Psoas muscle (tissue), 8 donors: ENCODE measurements around the gene TACC3. TPM values are rescaled to one million over a fixed set of nuclear protein-coding genes. Genes with fewer than 3 reads are reported as not detected.
A peak's percentile ranks its signal among the peaks of the same experiment; 100 is the strongest.

Source experiments
- ATAC-seq, 4 donors: fragments of 200-7000 bp; cut with Tn5 transposase; one replicate each; pipeline ENCODE4 v1.9.1; 2020; ENCODE audit warnings: moderate library complexity in 3 of 4, mild to moderate bottlenecking in 2 of 4
- DNase-seq, 2 donors: peaks; one replicate each; pipeline ENCODE4 v3.0.0-alpha.2; 2020
- H3K27ac ChIP-seq: fragments of 200-600 bp; one replicate; pipeline ENCODE4 v1.8.0; 2022
- H3K27me3 ChIP-seq, 3 donors: fragments of 200-600 bp in 1 of 3; one replicate each; pipeline versions ENCODE4 v1.6.1 to v1.8.0; 2013 to 2022; ENCODE audit warnings: low read length in 2 of 3, mild to moderate bottlenecking in 2 of 3, moderate library complexity in 1 of 3; ENCODE audit not compliant: insufficient read depth in 3 of 3
- H3K36me3 ChIP-seq, 2 donors: fragments of 200-600 bp in 1 of 2; one replicate each; pipeline versions ENCODE4 v1.6.1 to v1.8.0; 2013 to 2022; ENCODE audit warnings: low read depth in 1 of 2, mild to moderate bottlenecking in 1 of 2, moderate library complexity in 1 of 2; ENCODE audit not compliant: insufficient read depth in 1 of 2
- H3K4me1 ChIP-seq: fragments of 200-600 bp; one replicate; pipeline ENCODE4 v1.8.0; 2022
- H3K4me3 ChIP-seq: fragments of 200-600 bp; one replicate; pipeline ENCODE4 v1.8.0; 2022; ENCODE audit warnings: mild to moderate bottlenecking
- H3K9me3 ChIP-seq: fragments of 200-600 bp; one replicate; pipeline ENCODE4 v1.8.0; 2022
- WGBS, 3 donors: extraction: QIAGEN DNeasy Blood & Tissue Kit; methylation state at CpG; one replicate each; pipeline versions ENCODE4 v1.1.6 to v1.1.7; 2013; 5-methylcytosine and 5-hydroxymethylcytosine counted together
- intact Hi-C, 2 donors: fragments of 100-400 bp; cut with DNase I; formaldehyde crosslinking; loops; one replicate each; pipeline versions ENCODE4 v1.11.0 to v1.14.2; 2022
- polyA plus RNA-seq, 3 donors: library from polyadenylated mRNA; stranded (reverse); fragments of 200-250 nt; gene quantifications; one replicate each; pipeline ENCODE4 v1.2.3, GENCODE V29; 2013
- total RNA-seq, 4 donors: library from RNA; stranded (reverse); fragmentation: NEBNext Ultra II Directional in 2 of 4; extraction: Animal tissue kit (Norgen Biotek cat#: 25700) in 2 of 4; gene quantifications; one replicate each; pipeline versions ENCODE4 v1.2.1 to v1.2.4, GENCODE V29; 2021 to 2023
- TF ChIP-seq, protein P1 (sequence below): fragments of 200-600 bp; IDR thresholded peaks from one replicate; pipeline ENCODE4 v1.8.0; 2022; ENCODE audit warnings: antibody characterized with exemption
- donor health status: healthy with polysubstance abuse.
- donor health status: DM: no; HTN: no; CAD: no; lungs with moderate emphysema.
- donor health status: Bipolar disorder and iron deficiency.
- donor health status: healthy.
- donor health status: DM: yes; HTN: yes; CAD: no.
- donor health status: DM: no; HTN: no; CAD: no.
- donor health status: DM: no; HTN: no; CAD: no.
- donor health status: DM: yes; HTN: yes; CAD: no.

The TACC3 gene
- total and polyA plus RNA-seq, 7 donors = 2.2 to 4.8 (median 2.9) TPM

DNA sequence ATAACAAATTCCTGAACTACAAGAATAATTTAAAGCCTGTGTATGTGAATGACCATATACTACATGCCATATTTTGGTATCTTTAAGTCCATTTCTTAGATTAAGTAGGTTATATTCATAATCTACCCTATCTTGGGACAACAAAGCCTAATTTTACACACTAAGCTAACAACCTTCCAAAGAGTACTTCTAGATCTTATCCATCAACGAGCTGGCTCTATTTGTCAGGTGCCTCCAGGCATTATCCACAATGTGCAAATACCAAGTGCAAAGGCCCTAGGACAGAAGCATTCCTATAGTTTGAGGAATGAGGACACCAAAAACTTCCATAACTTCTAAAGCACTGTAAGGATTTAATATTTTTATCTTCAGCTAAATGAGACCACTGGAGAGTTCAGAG lies 12.7 kb upstream of the TACC3 start:
- DNase-seq (no peak), ATAC-seq (no peak)
- TF ChIP-seq, protein P1, sequence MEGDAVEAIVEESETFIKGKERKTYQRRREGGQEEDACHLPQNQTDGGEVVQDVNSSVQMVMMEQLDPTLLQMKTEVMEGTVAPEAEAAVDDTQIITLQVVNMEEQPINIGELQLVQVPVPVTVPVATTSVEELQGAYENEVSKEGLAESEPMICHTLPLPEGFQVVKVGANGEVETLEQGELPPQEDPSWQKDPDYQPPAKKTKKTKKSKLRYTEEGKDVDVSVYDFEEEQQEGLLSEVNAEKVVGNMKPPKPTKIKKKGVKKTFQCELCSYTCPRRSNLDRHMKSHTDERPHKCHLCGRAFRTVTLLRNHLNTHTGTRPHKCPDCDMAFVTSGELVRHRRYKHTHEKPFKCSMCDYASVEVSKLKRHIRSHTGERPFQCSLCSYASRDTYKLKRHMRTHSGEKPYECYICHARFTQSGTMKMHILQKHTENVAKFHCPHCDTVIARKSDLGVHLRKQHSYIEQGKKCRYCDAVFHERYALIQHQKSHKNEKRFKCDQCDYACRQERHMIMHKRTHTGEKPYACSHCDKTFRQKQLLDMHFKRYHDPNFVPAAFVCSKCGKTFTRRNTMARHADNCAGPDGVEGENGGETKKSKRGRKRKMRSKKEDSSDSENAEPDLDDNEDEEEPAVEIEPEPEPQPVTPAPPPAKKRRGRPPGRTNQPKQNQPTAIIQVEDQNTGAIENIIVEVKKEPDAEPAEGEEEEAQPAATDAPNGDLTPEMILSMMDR = no peak
- intact Hi-C loops = no loop called here
- Histone ChIP-seq H3K27ac (no peak overlapping the region), H3K9me3 (no peaks in the 10 kb centered on the region), H3K4me1 (peaks cover 12% of the 10 kb centered on the region), H3K27me3 (no peaks in the 10 kb centered on the region), H3K4me3 (no peak overlapping the region), H3K36me3 (peaks cover 0 to 31% of the 10 kb centered on the region in 2 donors)
- WGBS, 3 donors = 43 to 50% (median 50%) methylated on average over 1 of the region's 1 CpG

DNA sequence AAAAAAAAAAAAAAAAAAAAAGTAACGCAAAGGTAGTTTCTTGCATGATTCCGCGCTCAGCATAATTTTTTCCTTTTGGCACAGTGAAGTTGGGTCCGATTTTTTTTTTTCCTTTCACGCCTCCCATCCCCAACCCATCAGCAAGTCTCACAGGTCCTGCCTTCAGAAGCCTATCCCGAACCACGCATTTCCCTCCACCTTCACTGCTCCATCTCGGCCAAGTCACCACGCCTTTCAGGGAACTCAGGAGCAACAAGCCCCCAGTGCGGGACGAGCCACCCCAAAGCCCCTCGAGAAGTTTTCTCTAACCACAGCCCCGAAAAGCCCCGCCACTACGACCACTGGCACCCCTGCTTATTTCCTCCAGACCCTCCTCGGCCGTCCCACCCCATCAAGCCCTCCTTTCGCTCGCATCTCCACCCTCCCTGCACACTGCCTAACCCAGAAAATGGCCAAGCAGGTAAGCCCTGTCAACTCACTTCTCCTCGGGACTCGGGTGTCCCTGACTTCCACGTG lies 10.2 kb upstream of the TACC3 start:
- no peaks in the 10 kb centered on the region for H3K9me3 ChIP-seq
- TF ChIP-seq, protein P1 = no peak
- H3K27me3 ChIP-seq = no peaks in the 10 kb centered on the region
- intact Hi-C loops = no loop called here
- ATAC-seq (no peak), DNase-seq (no peak)
- H3K36me3 ChIP-seq = peaks cover 0 to 15% of the 10 kb centered on the region in 2 donors
- H3K4me3 ChIP-seq = peak overlapping the region; percentile 95
- H3K4me1 ChIP-seq = peaks cover 27% of the 10 kb centered on the region
- 15 to 22% (median 21%) methylated on average over 22 of the region's 22 CpGs for WGBS, 3 donors
- peak overlapping the region; percentile 98 for H3K27ac ChIP-seq

DNA sequence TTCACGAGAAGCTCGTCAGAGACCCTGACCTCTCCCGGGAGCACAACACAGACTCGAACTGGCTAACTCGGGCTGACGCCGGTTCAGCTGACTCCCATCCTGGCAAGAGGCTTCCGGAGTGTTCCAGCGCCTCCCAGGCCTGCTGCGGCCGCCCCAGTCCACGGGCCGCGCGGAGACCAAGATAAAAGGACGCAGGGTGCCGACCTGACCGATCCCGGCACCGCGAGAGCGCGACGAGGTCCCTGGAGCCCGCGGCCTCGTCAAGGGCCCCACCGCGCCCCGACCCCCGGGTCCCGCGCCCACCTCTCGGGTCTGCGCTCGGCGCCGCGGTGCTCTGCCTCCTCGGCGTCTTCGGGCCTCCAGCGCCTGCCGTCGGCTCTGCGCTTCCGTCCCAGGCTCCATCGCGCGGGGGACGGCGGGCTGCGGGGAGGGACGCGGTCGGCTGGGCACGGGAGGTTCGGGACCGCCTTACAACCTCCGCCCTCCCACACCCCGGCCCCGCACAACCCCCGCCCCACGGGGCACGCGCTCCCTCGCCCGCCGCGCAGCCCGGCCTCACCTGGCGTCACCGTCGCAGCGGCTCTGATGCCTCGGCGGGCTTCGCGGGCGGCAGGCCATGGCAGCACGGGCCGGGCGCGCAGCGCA lies 9.6 kb upstream of the TACC3 start:
- Histone ChIP-seq H3K9me3 (no peaks in the 10 kb centered on the region), H3K4me3 (peak overlapping the region; percentile 95), H3K27ac (peak overlapping the region; percentile 98), H3K4me1 (peaks cover 27% of the 10 kb centered on the region), H3K27me3 (no peaks in the 10 kb centered on the region), H3K36me3 (peaks cover 0 to 12% of the 10 kb centered on the region in 2 donors)
- ATAC-seq (peak; percentile 20 to 39 (median 33)), DNase-seq (peak; percentile 57 to 77)
- TF ChIP-seq, protein P1 = no peak
- WGBS, 3 donors = 1% methylated on average over 36 to 85 of the region's 85 CpGs
- intact Hi-C loops = no loop called here

DNA sequence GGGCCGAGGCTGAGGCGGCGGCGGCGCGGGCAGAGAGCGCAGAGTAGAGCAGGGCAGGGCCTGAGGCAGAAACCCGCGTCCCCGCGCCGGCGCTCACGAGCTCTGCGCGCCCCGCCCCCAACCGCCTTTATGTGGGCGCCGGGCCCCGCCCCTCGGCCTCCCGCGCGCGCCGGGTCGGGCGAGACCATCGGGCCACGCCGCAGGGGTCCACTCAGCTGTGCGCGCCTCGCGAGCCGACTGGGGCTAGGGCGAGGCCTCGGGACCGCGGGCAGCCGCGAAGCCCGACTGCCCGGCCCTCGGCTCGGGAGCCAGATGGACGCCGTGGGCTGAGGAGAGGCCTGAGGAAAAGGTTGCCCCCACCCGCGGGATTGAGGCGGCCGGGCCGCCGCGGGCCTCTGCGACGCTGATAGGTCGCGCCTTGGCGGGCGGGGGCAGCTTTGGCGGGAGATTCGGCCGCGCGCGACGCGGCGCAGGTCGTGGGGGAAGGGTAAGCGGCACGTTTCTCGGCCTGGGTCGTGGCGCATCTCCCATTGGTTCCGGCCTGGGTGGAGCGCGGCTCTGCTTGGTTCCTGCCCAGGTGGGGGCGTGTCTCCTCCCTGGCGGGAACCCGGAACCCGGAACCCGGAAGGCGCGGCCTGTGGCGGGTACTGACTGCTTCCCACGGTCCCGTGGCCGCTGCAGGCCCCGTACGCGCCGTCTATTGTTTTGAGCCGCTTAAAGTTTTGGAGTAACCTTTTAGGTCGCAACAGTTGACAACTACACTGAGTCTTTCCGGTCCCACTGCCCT lies 8.9 kb upstream of the TACC3 start, which contains the start of gene SLBP:
SLBP (minus strand) TSS at position 104 of the 787 bp plus-strand sequence. CDS start 131 bp downstream, outside the sequence.
- H3K27ac ChIP-seq = peak within 1 kb of the TSS; percentile 98
- no peaks in the 10 kb centered on the region for H3K27me3 ChIP-seq
- peak within 1 kb of the TSS; percentile 95 for H3K4me3 ChIP-seq
- peak; percentile 90 to 92 (median 91) for ATAC-seq
- H3K36me3 ChIP-seq = peaks cover 0 to 19% of the 10 kb centered on the region in 2 donors
- TF ChIP-seq, protein P1 = no peak
- peak; percentile 95 to 97 for DNase-seq
- H3K9me3 ChIP-seq = no peaks in the 10 kb centered on the region
- intact Hi-C loops = no loop called here
- H3K4me1 ChIP-seq = peaks cover 27% of the 10 kb centered on the region
- 0% methylated on average over 58 to 98 of the region's 98 CpGs for WGBS, 3 donors
